Glutamatergic neuron (in vitro differentiated cells): ENCODE results near the gene NEO1. TPM values are rescaled to one million over a fixed set of nuclear protein-coding genes. Genes with fewer than 3 reads are reported as not detected.

Experiments used
- DNase-seq: peaks from one replicate; pipeline ENCODE4 v3.0.0; 2022
- H3K27ac Mint-ChIP-seq: one replicate; pipeline ENCODE4 v1.8.0; 2020; ENCODE audit warnings: mild to moderate bottlenecking, mixed read lengths, inconsistent platforms; ENCODE audit not compliant: unreplicated experiment
- H3K27me3 Mint-ChIP-seq: one replicate; pipeline ENCODE4 v1.8.0; 2020; ENCODE audit warnings: mild to moderate bottlenecking, moderate library complexity, mixed read lengths, inconsistent platforms; ENCODE audit not compliant: unreplicated experiment
- H3K36me3 Mint-ChIP-seq: one replicate; pipeline ENCODE4 v1.8.0; 2020; ENCODE audit warnings: mild to moderate bottlenecking, mixed read lengths, inconsistent platforms; ENCODE audit not compliant: unreplicated experiment
- H3K4me1 Mint-ChIP-seq: one replicate; pipeline ENCODE4 v1.8.0; 2020; ENCODE audit warnings: mild to moderate bottlenecking, low read depth, mixed read lengths, inconsistent platforms; ENCODE audit not compliant: unreplicated experiment
- H3K4me3 Mint-ChIP-seq: one replicate; pipeline ENCODE4 v1.8.0; 2020; ENCODE audit warnings: mild to moderate bottlenecking, mixed read lengths, inconsistent platforms; ENCODE audit not compliant: unreplicated experiment
- H3K9me3 Mint-ChIP-seq: one replicate; pipeline ENCODE4 v1.8.0; 2020; ENCODE audit warnings: mild to moderate bottlenecking, moderate library complexity, mixed read lengths, inconsistent platforms; ENCODE audit not compliant: unreplicated experiment
- total RNA-seq: library from RNA; stranded (reverse); fragmentation: NEBNext Ultra II Directional; extraction: Animal tissue kit (Norgen Biotek cat#: 25700); gene quantifications from one replicate; pipeline ENCODE4 v1.2.1, GENCODE V29; 2021; ENCODE audit not compliant: unreplicated experiment
- TF ChIP-seq, protein P1 (sequence below): fragments of 200-600 bp; sonication (generic); IDR thresholded peaks from one replicate; pipeline ENCODE4 v1.5.0; 2021; ENCODE audit not compliant: partially characterized antibody, unreplicated experiment

NEO1 gene
- total RNA-seq, 1 donor from 2014 or later = 157 TPM

DNA sequence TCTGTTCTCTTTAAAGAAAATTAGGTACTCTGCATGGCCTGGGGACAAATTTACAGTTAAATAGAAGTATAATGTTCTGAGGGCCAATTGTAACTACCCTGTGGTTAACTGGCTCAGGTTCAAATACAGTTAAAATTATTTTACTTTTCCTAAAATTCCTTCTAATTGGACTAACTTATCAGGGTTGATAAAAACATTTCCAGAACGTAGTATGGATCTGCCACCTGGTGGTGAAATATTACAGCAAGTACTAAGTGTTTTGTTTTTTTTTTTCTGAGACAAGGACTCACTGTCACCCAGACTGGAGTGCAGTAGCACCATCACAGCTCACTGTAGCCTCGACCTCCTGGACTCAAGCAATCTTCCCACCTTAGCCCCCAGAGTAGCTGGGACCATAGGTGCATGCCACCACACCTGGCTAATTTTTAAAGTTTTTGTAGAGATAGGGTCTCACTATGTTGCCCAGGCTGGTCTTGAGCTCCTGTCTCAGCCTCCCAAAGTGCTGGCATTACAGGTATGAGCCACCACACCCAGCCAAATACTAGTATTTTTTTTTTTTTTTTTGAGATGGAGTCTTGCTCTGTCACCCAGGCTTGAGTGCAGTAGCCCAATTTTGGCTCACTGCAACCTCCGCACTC lies 29.2 kb downstream of the NEO1 start:
- Mint-ChIP-seq H3K9me3 (peaks cover 3% of the 10 kb centered on the region), H3K36me3 (no peaks in the 10 kb centered on the region), H3K27ac (no peak overlapping the region), H3K27me3 (no peaks in the 10 kb centered on the region), H3K4me3 (no peak overlapping the region), H3K4me1 (peaks cover 23% of the 10 kb centered on the region)
- TF ChIP-seq, protein P1, sequence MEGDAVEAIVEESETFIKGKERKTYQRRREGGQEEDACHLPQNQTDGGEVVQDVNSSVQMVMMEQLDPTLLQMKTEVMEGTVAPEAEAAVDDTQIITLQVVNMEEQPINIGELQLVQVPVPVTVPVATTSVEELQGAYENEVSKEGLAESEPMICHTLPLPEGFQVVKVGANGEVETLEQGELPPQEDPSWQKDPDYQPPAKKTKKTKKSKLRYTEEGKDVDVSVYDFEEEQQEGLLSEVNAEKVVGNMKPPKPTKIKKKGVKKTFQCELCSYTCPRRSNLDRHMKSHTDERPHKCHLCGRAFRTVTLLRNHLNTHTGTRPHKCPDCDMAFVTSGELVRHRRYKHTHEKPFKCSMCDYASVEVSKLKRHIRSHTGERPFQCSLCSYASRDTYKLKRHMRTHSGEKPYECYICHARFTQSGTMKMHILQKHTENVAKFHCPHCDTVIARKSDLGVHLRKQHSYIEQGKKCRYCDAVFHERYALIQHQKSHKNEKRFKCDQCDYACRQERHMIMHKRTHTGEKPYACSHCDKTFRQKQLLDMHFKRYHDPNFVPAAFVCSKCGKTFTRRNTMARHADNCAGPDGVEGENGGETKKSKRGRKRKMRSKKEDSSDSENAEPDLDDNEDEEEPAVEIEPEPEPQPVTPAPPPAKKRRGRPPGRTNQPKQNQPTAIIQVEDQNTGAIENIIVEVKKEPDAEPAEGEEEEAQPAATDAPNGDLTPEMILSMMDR = peak; percentile 77
- no peak for DNase-seq

DNA sequence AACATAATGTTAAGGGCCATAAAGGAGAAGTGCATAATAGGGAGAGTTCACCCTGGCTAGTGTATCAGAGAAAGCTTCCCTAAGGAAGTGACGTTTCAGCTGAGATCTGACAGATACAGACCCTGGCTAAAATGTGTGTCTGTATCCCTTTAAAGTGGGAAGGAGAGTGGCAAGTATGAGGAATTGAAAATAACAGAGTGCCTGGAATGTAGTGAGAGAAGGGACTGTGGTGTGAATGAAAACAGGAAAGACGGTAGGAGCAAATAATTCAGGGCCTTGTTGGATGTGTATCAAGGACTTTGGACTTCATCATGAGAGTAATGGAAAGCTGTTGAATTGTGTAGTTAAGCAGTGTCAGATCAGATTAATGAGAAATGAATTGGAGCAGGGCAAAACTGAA lies 30.5 kb downstream of the NEO1 start:
- Mint-ChIP-seq H3K4me1 (peaks cover 23% of the 10 kb centered on the region), H3K27ac (no peak overlapping the region), H3K36me3 (no peaks in the 10 kb centered on the region), H3K9me3 (peaks cover 3% of the 10 kb centered on the region), H3K27me3 (no peaks in the 10 kb centered on the region), H3K4me3 (no peak overlapping the region)
- DNase-seq = no peak
- TF ChIP-seq, protein P1 = no peak

DNA sequence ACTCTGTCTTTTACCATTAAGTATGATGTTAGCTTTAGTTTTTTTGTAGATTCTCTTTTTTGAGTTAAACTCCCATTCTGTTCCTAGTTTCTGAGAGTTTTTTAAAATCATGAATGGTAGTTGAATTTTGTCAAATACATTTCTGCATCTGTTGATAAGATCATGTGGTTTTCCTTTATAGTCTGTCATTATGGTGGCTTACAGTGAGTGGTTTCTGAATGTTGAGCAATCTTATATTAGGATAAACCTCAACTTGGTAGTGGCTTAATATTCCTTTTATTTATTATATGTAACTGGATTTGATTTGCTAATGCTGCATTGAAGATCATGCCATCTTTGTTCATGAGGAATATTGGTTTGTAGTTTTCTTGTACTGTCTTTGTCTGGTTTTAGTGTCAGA lies 34.8 kb downstream of the NEO1 start:
- Mint-ChIP-seq H3K4me1 (peaks cover 14% of the 10 kb centered on the region), H3K27ac (no peak overlapping the region), H3K36me3 (no peaks in the 10 kb centered on the region), H3K27me3 (no peaks in the 10 kb centered on the region), H3K4me3 (no peak overlapping the region), H3K9me3 (peaks cover 1% of the 10 kb centered on the region)
- TF ChIP-seq, protein P1 = no peak
- DNase-seq = no peak

DNA sequence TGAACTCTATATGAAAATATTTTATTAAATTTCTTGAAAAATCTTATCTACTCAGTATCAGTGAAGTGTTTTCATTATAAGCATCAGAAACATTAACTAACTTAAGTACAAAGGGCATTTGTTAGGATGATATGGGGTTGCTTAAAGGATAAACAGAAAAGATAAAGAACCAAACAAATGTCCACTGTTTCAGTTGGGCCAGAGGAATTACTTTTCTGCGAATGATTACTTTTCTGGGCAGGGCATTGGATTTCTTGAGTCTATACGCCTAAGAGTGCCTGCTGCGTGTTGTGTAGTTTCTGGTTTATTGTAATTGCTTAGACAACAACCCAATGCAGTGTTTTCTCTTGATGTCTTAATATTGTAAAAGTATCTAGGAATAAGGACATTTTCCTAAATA lies 52.8 kb downstream of the NEO1 start:
- no peak overlapping the region for H3K4me3 Mint-ChIP-seq
- DNase-seq = no peak
- TF ChIP-seq, protein P1 = no peak
- no peak overlapping the region for H3K27ac Mint-ChIP-seq
- no peaks in the 10 kb centered on the region for H3K9me3 Mint-ChIP-seq
- H3K27me3 Mint-ChIP-seq = no peaks in the 10 kb centered on the region
- H3K4me1 Mint-ChIP-seq = peaks cover 8% of the 10 kb centered on the region
- no peaks in the 10 kb centered on the region for H3K36me3 Mint-ChIP-seq

DNA sequence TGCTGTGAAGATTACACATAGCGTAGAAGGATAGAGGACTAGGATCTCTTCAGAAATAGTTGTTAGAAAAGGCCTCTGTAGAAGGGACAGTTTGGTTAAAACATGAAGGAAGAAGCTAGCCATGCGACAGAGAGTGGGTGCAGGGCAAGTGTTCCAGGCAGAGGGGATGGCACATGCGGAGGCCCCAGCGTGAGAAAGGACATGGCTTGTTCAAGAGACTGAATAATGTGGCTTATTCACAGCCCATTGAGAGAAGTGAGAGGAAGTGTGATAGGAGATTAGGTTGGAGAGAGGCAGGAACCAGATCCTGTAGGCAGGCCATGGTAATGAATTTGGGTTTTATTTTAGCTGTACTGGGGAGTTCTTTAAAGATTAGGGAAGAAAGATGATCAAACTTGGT lies 56.4 kb downstream of the NEO1 start:
- no peak for DNase-seq
- TF ChIP-seq, protein P1 = no peak
- H3K4me3 Mint-ChIP-seq = no peak overlapping the region

More for the DNA sequence above, 56.4 kb downstream of the NEO1 start:
- Mint-ChIP-seq H3K36me3 (no peaks in the 10 kb centered on the region), H3K27me3 (no peaks in the 10 kb centered on the region), H3K27ac (no peak overlapping the region), H3K9me3 (no peaks in the 10 kb centered on the region), H3K4me1 (peaks cover 15% of the 10 kb centered on the region)
